Fibroblast of lung (primary cell): ENCODE data around the gene ANO4. TPM values are rescaled to one million over a fixed set of nuclear protein-coding genes. Genes with fewer than 3 reads are reported as not detected.

Experiments used
- DNase-seq, 2 donors: peaks; one replicate each; pipeline versions ENCODE4 v3.0.0 to v3.0.0-alpha.2; 2010; ENCODE audit warnings: low read depth in 2 of 2
- H2AFZ ChIP-seq: 2 replicates; pipeline ENCODE4 v1.5.1; 2012; ENCODE audit warnings: low read length, control low read depth, inconsistent platforms
- H3K27ac ChIP-seq: 2 replicates; pipeline ENCODE4 v1.5.1; 2011; ENCODE audit warnings: low read length, control low read depth; ENCODE audit not compliant: insufficient read depth
- H3K27me3 ChIP-seq: 2 replicates; pipeline ENCODE4 v1.5.1; 2011; ENCODE audit warnings: mild to moderate bottlenecking, low read length; ENCODE audit not compliant: control insufficient read depth, insufficient read depth
- H3K36me3 ChIP-seq: 2 replicates; pipeline ENCODE4 v1.5.1; 2011; ENCODE audit warnings: low read length; ENCODE audit not compliant: control insufficient read depth, insufficient read depth
- H3K4me1 ChIP-seq: 2 replicates; pipeline ENCODE4 v1.5.1; 2011; ENCODE audit warnings: low read length; ENCODE audit not compliant: control insufficient read depth, insufficient read depth; ENCODE audit errors: extremely low read depth
- H3K4me2 ChIP-seq: 2 replicates; pipeline ENCODE4 v1.5.1; 2011; ENCODE audit warnings: low read length, control low read depth; ENCODE audit not compliant: insufficient read depth; ENCODE audit errors: extremely low read depth
- H3K4me3 ChIP-seq, 4 experiments: fragments of 200-600 bp in 1 of 4; sonication (generic) in 1 of 4; replicated peaks in 1 of 4; 2 replicates each; pipeline ENCODE4 v1.5.1; 2011 to 2016; ENCODE audit warnings: low read length in 4 of 4, low read depth in 3 of 4, mild to moderate bottlenecking in 3 of 4, control low read depth in 2 of 4, inconsistent platforms in 1 of 4, mixed read lengths in 1 of 4; ENCODE audit not compliant: insufficient read depth in 1 of 4; ENCODE audit errors: control extremely low read depth in 1 of 4
- H3K79me2 ChIP-seq: 2 replicates; pipeline ENCODE4 v1.5.1; 2012; ENCODE audit warnings: mild to moderate bottlenecking, low read length, inconsistent platforms; ENCODE audit not compliant: control insufficient read depth, insufficient read depth
- H3K9ac ChIP-seq: 2 replicates; pipeline ENCODE4 v1.5.1; 2011; ENCODE audit warnings: mild to moderate bottlenecking, low read length, control low read depth; ENCODE audit not compliant: insufficient read depth
- H3K9me3 ChIP-seq: 2 replicates; pipeline ENCODE4 v1.5.1; 2012; ENCODE audit warnings: low read depth, low read length; ENCODE audit not compliant: control insufficient read depth, insufficient read depth
- H4K20me1 ChIP-seq: 2 replicates; pipeline ENCODE4 v1.5.1; 2011; ENCODE audit warnings: low read length; ENCODE audit not compliant: control insufficient read depth, insufficient read depth; ENCODE audit errors: extremely low read depth
- CTCF ChIP-seq, 2 donors: IDR thresholded peaks in 1 of 2; conservative IDR thresholded peaks in 1 of 2; 1 replicate in 1 of 2; 2 replicates in 1 of 2; pipeline ENCODE4 v1.5.1; 2011 to 2012; ENCODE audit warnings: low read length in 2 of 2, control low read depth in 1 of 2, inconsistent platforms in 1 of 2, low read depth in 1 of 2, mild to moderate bottlenecking in 1 of 2
- EZH2 ChIP-seq: IDR thresholded peaks from 2 replicates; pipeline ENCODE4 v1.5.1; 2012; ENCODE audit warnings: low read length, control low read depth, mild to moderate bottlenecking; ENCODE audit errors: missing control alignments
- polyA plus RNA-seq, 2 donors: library from polyadenylated mRNA; depleted of rRNA in 1 of 2; stranded (reverse) in 1 of 2; unstranded in 1 of 2; fragments of >200 nt; gene quantifications; 2 replicates each; pipeline ENCODE4 v1.2.1, GENCODE V29; 2011 to 2012; ENCODE audit warnings: missing spikeins in 1 of 2
- total RNA-seq: library from RNA; depleted of rRNA; stranded (reverse); fragments of >200 nt; gene quantifications from 2 replicates; pipeline ENCODE4 v1.2.1, GENCODE V29; 2014

ANO4 gene
- total and polyA plus RNA-seq, 2 donors (not counting 1 experiment from before 2014, with no cell fraction given), result 11.7 to 42.3 TPM

GRCh38 chr12:101019201-101019600 is 224.6 kb downstream of the ANO4 start:
- no peaks in the 10 kb centered on the region for H3K27me3 ChIP-seq
- H3K4me1 ChIP-seq, result peaks cover 10% of the 10 kb centered on the region
- no peak for DNase-seq
- no peak overlapping the region for H3K4me3 ChIP-seq
- no peaks in the 10 kb centered on the region for H3K79me2 ChIP-seq
- no peaks in the 10 kb centered on the region for H3K36me3 ChIP-seq
- H3K27ac ChIP-seq, result no peak overlapping the region
- H3K4me2 ChIP-seq, result no peak overlapping the region
- TF ChIP-seq EZH2 (no peak), CTCF (conservative IDR thresholded peaks at IDR 0.05 in 1 of 2, IDR thresholded peaks at IDR 0.05 in 1 of 2; ENCODE audit: low read depth in 1 of 2, low read length in 2 of 2) (no peak)
- H4K20me1 ChIP-seq, result no peaks in the 10 kb centered on the region
- H2AFZ ChIP-seq, result no peak overlapping the region
- no peaks in the 10 kb centered on the region for H3K9me3 ChIP-seq
- H3K9ac ChIP-seq, result no peak overlapping the region

GRCh38 chr12:101019667-101020066 is 225.1 kb downstream of the ANO4 start:
- no peak for DNase-seq
- Histone ChIP-seq H3K36me3 (no peaks in the 10 kb centered on the region), H3K4me1 (peaks cover 10% of the 10 kb centered on the region), H3K4me2 (no peak overlapping the region), H2AFZ (no peak overlapping the region), H3K9me3 (no peaks in the 10 kb centered on the region), H3K27me3 (no peaks in the 10 kb centered on the region), H4K20me1 (no peaks in the 10 kb centered on the region), H3K27ac (no peak overlapping the region), H3K79me2 (no peaks in the 10 kb centered on the region), H3K4me3 (no peak overlapping the region), H3K9ac (no peak overlapping the region)
- TF ChIP-seq CTCF (conservative IDR thresholded peaks at IDR 0.05 in 1 of 2, IDR thresholded peaks at IDR 0.05 in 1 of 2; ENCODE audit: low read depth in 1 of 2, low read length in 2 of 2) (no peak), EZH2 (no peak)

- Histone ChIP-seq H3K4me1 (peaks cover 10% of the 10 kb centered on the region), H3K36me3 (no peaks in the 10 kb centered on the region), H3K9ac (no peak overlapping the region), H3K27me3 (no peaks in the 10 kb centered on the region), H3K4me2 (no peak overlapping the region), H3K9me3 (no peaks in the 10 kb centered on the region), H3K79me2 (no peaks in the 10 kb centered on the region), H3K27ac (peak overlapping the region; percentile 6), H3K4me3 (no peak overlapping the region), H4K20me1 (no peaks in the 10 kb centered on the region), H2AFZ (no peak overlapping the region)
- no peak for TF ChIP-seq EZH2
- TF ChIP-seq CTCF (conservative IDR thresholded peaks at IDR 0.05 in 1 of 2, IDR thresholded peaks at IDR 0.05 in 1 of 2; ENCODE audit: low read depth in 1 of 2, low read length in 2 of 2), result no peak
- no peak for DNase-seq
Measured at GRCh38 chr12:101021442-101021841, 226.9 kb downstream of the ANO4 start.
